Liver (tissue), 3 donors: ENCODE measurements around the gene NBEAL1.

Source experiments
- JUND ChIP-seq, 2 donors: IDR thresholded peaks; 2 replicates each; pipeline ENCODE4 v1.6.1; 2016; ENCODE audit warnings: antibody characterized with exemption in 2 of 2
- RAD21 ChIP-seq, 2 donors: IDR thresholded peaks; 2 replicates each; pipeline ENCODE4 v1.6.1; 2016; ENCODE audit warnings: antibody characterized with exemption in 2 of 2, mild to moderate bottlenecking in 2 of 2
- TAF1 ChIP-seq: conservative IDR thresholded peaks from 2 replicates; pipeline ENCODE4 v1.6.1; 2016; ENCODE audit warnings: antibody characterized with exemption, mild to moderate bottlenecking
- TF ChIP-seq, protein P1 (sequence below): fragments of 150-350 bp; IDR thresholded peaks from 2 replicates; pipeline ENCODE4 v1.5.1; 2017; ENCODE audit warnings: improper control_type of control experiment, low read depth, low read length; ENCODE audit not compliant: missing input control
- TF ChIP-seq, protein P2 (sequence below): IDR thresholded peaks from 2 replicates; pipeline ENCODE4 v1.6.1; 2016; ENCODE audit warnings: antibody characterized with exemption
- TF ChIP-seq, protein P3 (sequence below): IDR thresholded peaks from 2 replicates; pipeline ENCODE4 v1.6.1; 2016; ENCODE audit warnings: antibody characterized with exemption, mild to moderate bottlenecking
- TF ChIP-seq, protein P4 (sequence below): IDR thresholded peaks from 2 replicates; pipeline ENCODE4 v1.6.1; 2016; ENCODE audit warnings: antibody characterized with exemption
- donor health status: healthy.
- donor health status: healthy.

- TF ChIP-seq JUND (IDR thresholded peaks at IDR 0.05) (no peak), TAF1 (no peak), RAD21 (IDR thresholded peaks at IDR 0.05) (no peak)
- TF ChIP-seq, protein P1, sequence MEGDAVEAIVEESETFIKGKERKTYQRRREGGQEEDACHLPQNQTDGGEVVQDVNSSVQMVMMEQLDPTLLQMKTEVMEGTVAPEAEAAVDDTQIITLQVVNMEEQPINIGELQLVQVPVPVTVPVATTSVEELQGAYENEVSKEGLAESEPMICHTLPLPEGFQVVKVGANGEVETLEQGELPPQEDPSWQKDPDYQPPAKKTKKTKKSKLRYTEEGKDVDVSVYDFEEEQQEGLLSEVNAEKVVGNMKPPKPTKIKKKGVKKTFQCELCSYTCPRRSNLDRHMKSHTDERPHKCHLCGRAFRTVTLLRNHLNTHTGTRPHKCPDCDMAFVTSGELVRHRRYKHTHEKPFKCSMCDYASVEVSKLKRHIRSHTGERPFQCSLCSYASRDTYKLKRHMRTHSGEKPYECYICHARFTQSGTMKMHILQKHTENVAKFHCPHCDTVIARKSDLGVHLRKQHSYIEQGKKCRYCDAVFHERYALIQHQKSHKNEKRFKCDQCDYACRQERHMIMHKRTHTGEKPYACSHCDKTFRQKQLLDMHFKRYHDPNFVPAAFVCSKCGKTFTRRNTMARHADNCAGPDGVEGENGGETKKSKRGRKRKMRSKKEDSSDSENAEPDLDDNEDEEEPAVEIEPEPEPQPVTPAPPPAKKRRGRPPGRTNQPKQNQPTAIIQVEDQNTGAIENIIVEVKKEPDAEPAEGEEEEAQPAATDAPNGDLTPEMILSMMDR: no peak
- TF ChIP-seq, protein P2, sequence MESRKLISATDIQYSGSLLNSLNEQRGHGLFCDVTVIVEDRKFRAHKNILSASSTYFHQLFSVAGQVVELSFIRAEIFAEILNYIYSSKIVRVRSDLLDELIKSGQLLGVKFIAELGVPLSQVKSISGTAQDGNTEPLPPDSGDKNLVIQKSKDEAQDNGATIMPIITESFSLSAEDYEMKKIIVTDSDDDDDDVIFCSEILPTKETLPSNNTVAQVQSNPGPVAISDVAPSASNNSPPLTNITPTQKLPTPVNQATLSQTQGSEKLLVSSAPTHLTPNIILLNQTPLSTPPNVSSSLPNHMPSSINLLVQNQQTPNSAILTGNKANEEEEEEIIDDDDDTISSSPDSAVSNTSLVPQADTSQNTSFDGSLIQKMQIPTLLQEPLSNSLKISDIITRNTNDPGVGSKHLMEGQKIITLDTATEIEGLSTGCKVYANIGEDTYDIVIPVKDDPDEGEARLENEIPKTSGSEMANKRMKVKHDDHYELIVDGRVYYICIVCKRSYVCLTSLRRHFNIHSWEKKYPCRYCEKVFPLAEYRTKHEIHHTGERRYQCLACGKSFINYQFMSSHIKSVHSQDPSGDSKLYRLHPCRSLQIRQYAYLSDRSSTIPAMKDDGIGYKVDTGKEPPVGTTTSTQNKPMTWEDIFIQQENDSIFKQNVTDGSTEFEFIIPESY: no peak
- TF ChIP-seq, protein P3, sequence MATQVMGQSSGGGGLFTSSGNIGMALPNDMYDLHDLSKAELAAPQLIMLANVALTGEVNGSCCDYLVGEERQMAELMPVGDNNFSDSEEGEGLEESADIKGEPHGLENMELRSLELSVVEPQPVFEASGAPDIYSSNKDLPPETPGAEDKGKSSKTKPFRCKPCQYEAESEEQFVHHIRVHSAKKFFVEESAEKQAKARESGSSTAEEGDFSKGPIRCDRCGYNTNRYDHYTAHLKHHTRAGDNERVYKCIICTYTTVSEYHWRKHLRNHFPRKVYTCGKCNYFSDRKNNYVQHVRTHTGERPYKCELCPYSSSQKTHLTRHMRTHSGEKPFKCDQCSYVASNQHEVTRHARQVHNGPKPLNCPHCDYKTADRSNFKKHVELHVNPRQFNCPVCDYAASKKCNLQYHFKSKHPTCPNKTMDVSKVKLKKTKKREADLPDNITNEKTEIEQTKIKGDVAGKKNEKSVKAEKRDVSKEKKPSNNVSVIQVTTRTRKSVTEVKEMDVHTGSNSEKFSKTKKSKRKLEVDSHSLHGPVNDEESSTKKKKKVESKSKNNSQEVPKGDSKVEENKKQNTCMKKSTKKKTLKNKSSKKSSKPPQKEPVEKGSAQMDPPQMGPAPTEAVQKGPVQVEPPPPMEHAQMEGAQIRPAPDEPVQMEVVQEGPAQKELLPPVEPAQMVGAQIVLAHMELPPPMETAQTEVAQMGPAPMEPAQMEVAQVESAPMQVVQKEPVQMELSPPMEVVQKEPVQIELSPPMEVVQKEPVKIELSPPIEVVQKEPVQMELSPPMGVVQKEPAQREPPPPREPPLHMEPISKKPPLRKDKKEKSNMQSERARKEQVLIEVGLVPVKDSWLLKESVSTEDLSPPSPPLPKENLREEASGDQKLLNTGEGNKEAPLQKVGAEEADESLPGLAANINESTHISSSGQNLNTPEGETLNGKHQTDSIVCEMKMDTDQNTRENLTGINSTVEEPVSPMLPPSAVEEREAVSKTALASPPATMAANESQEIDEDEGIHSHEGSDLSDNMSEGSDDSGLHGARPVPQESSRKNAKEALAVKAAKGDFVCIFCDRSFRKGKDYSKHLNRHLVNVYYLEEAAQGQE: no peak
- TF ChIP-seq, protein P4, sequence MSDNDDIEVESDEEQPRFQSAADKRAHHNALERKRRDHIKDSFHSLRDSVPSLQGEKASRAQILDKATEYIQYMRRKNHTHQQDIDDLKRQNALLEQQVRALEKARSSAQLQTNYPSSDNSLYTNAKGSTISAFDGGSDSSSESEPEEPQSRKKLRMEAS: no peak
These were observed 155.8 kb downstream of the NBEAL1 start for GRCh38 chr2:203170502-203170901.
